DND-41 (cell line): ENCODE data around the gene KCTD11.

Experiments
- CTCF ChIP-seq: IDR thresholded peaks from 2 replicates; pipeline ENCODE4 v1.5.1; 2012; ENCODE audit warnings: borderline replicate concordance, low read length, moderate library complexity, mild to moderate bottlenecking; ENCODE audit not compliant: poor library complexity, severe bottlenecking; ENCODE audit errors: extremely low read depth
- EZH2 ChIP-seq: IDR thresholded peaks from 3 replicates; pipeline ENCODE4 v1.6.1; 2012; ENCODE audit warnings: borderline replicate concordance, low read depth, mild to moderate bottlenecking, moderate library complexity, low read length, inconsistent platforms; ENCODE audit not compliant: severe bottlenecking

- TF ChIP-seq CTCF = no peak
- peak; percentile 25 for TF ChIP-seq EZH2
Measured at GRCh38 chr17:7383742-7384488, 32.0 kb downstream of the KCTD11 start.
